ENCODE data around the gene ANKRD53.

GRCh38 chr2:70991742-70992141 lies 13.3 kb downstream of the ANKRD53 start:
- TF ChIP-seq CTCF (IDR thresholded peaks at IDR 0.05) (no peak), EZH2 (IDR thresholded peaks at IDR 0.05; ENCODE audit: borderline replicate concordance, insufficient read depth, low read depth, low read length, poor library complexity, severe bottlenecking) (no peak)
